Non-pigmented ciliary epithelial cell (primary cell): ENCODE results near the gene IFIT5.
A peak's percentile ranks its signal among the peaks of the same experiment; 100 is the strongest.
"Not testable (repeated sequence)": the region's sequence is repeated elsewhere in the genome, so short reads cannot be mapped to it uniquely, and the experiment has no call there.

Experiments used
- DNase-seq: peaks from one replicate; pipeline ENCODE4 v3.0.0-alpha.2; 2010; ENCODE audit warnings: low read depth

Gene IFIT5

DNA sequence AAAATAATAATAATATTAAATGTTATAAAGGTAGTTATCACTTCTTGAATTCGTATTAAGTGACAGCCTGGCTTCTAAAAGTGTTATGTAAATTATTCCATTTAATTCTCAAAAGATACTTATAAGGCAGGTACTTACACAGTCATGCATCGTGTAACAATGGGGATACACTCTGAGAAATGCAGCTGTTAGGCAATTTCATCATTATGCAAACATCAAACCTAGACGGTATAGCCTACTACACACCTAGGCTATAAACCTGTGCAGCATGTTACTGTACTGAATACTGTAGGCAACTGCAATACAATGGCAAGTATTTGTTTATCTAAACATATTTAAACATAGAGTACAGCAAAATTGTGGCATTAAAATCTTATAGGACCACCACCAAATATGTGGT is 20.5 kb upstream of the IFIT5 start:
- no peak for DNase-seq

DNA sequence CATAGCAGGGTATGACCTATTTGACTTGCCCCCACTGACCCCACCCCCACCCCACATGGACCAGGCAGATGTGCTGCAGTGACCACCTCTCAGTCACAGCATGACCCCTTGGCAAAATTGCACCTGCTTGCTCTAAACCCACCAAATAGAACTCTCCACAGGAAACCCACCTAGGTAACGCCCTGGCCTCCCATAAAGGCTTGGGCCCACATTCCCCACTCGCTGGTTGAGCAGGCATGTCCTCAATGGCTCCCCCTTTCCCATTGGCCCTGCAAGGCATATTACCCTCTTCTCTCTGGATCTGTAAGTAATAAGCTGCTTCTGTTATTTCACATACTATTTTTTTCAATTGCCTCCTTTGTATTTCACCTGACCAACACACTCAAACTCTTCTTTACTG is 19.2 kb upstream of the IFIT5 start:
- no peak for DNase-seq

GRCh38 chr10:89398003-89398749 is 16.2 kb upstream of the IFIT5 start:
- DNase-seq: no peak

DNA sequence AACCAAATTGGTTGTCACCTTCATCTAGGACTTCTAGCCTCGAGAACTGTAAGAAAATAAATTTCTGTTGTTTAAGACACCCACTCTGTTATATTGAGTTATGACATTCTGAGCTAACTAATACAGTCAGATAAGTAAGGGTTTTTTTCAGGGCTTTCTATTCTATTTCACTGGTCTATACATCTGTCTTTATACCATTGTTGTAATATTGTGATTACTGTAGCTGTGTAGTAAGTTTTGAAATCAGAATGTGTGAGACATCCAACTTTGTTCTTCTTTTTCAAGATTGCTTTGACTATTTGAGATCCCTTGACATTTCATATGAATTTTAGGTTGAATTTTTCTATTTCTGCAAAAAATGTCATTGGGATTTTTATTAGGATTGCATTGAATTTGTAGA is 14.4 kb upstream of the IFIT5 start:
- no peak for DNase-seq

DNA sequence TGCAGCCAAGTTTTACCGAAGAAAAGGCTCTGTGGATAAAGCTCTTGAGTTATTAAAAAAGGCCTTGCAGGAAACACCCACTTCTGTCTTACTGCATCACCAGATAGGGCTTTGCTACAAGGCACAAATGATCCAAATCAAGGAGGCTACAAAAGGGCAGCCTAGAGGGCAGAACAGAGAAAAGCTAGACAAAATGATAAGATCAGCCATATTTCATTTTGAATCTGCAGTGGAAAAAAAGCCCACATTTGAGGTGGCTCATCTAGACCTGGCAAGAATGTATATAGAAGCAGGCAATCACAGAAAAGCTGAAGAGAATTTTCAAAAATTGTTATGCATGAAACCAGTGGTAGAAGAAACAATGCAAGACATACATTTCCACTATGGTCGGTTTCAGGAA is 11.3 kb upstream of the IFIT5 start:
- DNase-seq: no peak

DNA sequence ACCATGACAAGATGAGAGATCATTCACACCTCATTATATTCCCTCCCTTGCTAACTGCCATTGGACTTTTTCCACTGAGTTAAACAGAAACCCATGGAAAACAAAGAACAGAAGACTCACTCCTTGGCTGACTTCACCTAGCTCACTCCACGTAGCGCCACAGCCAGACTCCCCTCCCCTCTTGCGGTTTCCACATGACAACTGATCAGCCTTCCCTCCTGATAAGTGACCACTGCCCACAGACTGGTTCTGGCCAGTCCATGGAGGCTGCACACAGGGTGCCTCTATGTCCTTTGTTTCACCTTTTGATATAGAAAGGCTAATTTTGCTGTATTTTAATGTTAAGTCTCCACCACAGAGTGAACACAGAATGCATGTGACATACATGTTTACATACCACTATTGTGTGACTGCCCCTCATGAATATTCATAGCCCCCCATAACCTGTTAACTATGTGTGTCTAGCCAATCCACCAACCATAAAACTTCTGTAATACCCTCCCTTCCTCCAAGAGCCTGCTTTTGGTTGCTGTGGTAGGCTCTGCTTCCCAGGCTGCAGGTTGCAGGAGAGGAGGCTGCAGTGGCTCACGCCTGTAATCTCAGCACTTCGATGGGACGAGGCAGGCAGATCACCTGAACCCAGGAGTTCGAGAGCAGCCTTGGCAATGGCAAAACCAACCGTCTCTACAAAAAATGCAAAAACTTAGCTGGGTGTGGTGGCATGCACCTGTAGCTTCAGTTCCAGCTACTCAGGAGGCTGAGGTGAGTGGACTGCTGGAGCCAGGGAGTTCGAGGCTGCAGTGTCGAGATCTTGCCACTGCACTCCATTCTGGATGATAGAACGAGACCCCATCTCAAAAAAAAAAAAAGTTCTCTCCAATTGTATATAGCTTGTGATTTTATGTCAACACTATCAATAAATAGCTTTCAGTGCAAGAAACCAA is 10.0 kb upstream of the IFIT5 start:
- DNase-seq: no peak

DNA sequence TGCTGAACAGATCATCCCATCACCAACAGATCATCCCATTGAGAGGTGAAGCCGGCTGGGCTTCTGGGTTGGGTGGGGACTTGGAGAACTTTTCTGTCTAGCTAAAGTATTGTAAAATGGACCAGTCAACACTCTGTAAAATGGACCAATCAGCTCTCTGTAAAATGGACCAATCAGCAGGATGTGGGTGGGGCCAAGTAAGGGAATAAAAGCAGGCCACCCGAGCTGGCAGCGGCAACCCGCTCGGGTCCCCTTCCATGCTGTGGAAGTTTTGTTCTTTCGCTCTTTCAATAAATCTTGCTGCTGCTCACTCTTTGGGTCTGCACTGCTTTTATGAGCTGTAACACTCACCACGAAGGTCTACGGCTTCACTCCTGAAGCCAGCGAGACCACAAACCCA is 8.2 kb upstream of the IFIT5 start:
- DNase-seq: not testable (repeated sequence)

DNA sequence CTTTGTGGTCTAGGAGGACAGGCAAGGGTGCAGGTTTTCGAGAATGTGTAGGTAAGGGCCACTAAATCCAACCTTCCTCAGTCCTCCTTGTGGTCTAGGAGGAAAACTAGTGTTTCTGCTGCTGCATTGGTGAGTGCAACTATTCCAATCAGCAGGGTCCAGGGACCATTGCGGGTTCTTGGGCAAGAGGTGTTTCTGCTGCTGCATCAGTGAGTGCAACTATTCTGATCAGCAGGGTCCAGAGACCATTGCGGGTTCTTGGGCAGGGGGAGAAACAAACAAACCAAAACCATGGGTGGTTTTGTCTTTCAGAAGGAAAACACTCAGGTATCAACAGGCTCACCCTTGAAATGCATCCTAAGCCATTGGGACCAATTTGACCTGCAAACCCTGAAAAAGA is 6.6 kb upstream of the IFIT5 start:
- not testable (repeated sequence) for DNase-seq

- not testable (repeated sequence) for DNase-seq
Observed at GRCh38 chr10:89409282-89409681, 5.1 kb upstream of the IFIT5 start.

GRCh38 chr10:89410551-89410950 is 3.8 kb upstream of the IFIT5 start:
- DNase-seq: not testable (repeated sequence)

GRCh38 chr10:89411135-89411534 is 3.2 kb upstream of the IFIT5 start:
- not testable (repeated sequence) for DNase-seq

- DNase-seq: not testable (repeated sequence)
Observed at GRCh38 chr10:89412276-89412675, 2.1 kb upstream of the IFIT5 start.

DNA sequence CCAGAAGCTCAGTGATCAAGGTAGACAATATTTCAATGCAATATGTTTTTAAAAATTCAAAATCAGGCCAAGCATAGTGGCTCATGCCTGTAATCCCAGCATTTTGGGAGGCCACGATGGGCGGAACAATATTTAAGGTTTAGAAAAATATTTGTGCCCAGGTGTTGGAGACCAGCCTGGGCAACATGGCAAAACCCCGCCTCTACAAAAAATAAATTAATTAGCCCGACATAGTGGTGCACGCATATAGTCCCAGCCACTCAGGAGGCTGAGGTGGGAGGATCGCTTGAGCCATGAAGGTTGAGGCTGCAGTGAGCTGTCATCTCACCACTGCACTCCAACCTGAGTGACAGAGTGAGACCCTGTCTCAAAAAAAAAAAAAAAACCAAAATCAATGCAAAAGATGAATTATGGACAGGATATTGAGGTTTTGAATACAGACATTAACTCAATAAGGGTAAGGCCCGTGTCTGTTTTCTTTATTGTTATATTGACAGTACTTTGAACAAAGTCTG is 913 bp upstream of the IFIT5 start:
- DNase-seq: no peak

- DNase-seq: no peak
Observed at GRCh38 chr10:89414879-89415821, 782 bp downstream of the IFIT5 start.

GRCh38 chr10:89416465-89416864 is 2.1 kb downstream of the IFIT5 start:
- no peak for DNase-seq

GRCh38 chr10:89419548-89419947 is 5.2 kb downstream of the IFIT5 start:
- no peak for DNase-seq

GRCh38 chr10:89421018-89421476 is 6.7 kb downstream of the IFIT5 start:
- DNase-seq: no peak

DNA sequence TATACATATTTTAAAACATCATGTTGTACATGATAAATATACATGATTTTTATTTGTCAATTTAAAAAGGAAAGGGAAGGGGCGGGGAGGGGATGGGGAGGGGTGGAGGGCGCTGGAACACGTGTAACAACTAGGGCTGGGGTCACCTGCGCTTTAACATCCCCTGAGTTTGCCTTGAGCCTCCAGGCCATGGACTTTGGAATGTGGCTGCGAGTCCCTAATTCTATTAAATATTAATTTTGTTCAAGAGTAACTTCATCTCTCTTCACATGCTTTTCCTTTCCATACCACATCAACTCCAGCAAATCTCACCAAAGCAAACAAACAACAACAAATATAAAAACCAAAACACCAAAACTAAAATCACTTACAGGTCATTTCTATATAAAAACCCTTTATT is 10.6 kb downstream of the IFIT5 start:
- DNase-seq: no peak

DNA sequence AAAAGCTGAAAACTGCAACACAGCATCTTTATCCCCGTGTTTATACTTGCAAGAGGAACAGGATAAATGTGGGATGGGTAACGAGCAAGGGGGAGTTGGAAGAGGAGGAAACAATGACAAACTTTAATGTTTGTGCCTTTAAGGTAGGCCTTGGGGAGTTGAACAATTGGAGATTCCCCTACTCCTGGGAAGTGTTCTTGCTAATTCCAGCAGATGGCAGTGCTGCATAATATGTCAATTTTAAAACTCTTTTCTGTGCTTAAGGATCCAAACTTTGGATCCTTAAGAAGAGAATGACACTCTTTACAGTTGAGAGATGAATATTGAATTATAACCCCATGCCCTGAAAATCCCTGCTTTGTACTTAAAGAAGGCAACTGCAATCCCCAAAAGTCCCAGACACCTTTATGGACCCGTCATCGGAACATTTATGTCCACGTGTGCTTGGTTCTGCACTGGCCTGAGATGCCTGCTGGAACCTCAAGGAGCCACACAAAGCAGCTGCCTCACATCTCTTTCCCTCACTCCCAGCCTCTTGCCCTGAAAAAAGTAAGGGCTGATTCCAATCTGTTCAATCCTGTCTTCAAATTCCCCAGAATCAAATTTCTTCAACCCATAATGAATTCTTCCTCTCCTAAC is 12.0 kb downstream of the IFIT5 start:
- DNase-seq: peak; percentile 45

DNA sequence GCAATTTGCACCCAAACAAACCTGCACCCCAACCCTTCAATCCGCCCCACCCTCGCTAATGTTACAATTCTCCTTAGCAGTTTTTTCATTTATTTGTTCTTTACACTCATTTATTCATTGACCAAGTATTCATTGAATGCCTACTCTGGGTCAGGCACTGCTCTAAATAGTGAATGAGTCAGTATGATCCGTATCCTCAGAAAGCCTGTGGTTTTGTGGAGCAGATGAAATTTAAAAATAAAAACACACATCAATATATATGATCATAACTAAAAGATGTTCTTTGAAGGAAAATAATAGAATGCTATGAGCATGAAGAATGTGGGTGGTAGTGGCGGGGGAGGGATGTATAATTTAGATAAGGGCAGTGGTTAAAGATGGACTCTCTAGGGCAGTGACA is 13.3 kb downstream of the IFIT5 start:
- peak; percentile 71 for DNase-seq

DNA sequence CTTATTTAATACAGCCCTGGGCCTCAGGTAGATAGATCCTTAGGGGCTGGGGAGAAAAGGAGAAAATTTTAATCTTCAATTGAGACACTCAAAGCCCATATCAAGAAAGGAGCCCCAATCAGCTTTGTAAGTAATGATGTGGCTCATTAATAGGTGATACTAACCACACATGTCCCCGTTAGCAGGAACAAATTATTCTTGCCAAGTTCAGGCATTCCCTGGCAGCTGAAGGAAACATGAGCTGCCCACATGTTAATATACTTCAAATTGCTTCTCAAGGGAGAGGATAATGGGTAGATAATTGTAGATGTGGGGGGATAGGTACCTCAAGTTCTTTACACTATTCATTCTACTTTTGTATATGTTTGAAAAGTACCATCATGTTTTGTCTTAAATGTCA is 14.5 kb downstream of the IFIT5 start:
- DNase-seq: no peak
